HG02642 (cell line): ENCODE data around the gene APOBEC3C.
"Not testable (repeated sequence)": the region's sequence is repeated elsewhere in the genome, so short reads cannot be mapped to it uniquely, and the experiment has no call there.

Experiments
- ATAC-seq: cut with Tn5 transposase; IDR thresholded peaks from one replicate; pipeline ENCODE4 v1.9.1; 2021; ENCODE audit warnings: mild to moderate bottlenecking; ENCODE audit not compliant: unreplicated experiment, poor library complexity

Gene APOBEC3C

GRCh38 chr22:39013942-39014722 is at the start of gene APOBEC3C:
TSS of gene APOBEC3C (plus strand) at chr22:39014257. CDS start at chr22:39014363, 106 bp downstream.
- ATAC-seq: peak; percentile 86

- ATAC-seq: no peak
Measured at GRCh38 chr22:38964306-38964705, 49.8 kb upstream of the APOBEC3C start.

- no peak for ATAC-seq
Measured at GRCh38 chr22:38964989-38965388, 49.1 kb upstream of the APOBEC3C start.

- no peak for ATAC-seq
Measured at GRCh38 chr22:38965614-38966379, 48.3 kb upstream of the APOBEC3C start.

- no peak for ATAC-seq
Measured at GRCh38 chr22:38966380-38966702, 47.7 kb upstream of the APOBEC3C start.

- no peak for ATAC-seq
Measured at GRCh38 chr22:38966942-38967341, 47.1 kb upstream of the APOBEC3C start.

GRCh38 chr22:38967451-38968450 is 46.3 kb upstream of the APOBEC3C start:
- ATAC-seq: no peak

- no peak for ATAC-seq
Measured at GRCh38 chr22:38968801-38969200, 45.3 kb upstream of the APOBEC3C start.

- ATAC-seq: no peak
Measured at GRCh38 chr22:38970551-38970950, 43.5 kb upstream of the APOBEC3C start.

GRCh38 chr22:38971202-38971601 is 42.9 kb upstream of the APOBEC3C start:
- ATAC-seq: no peak

- no peak for ATAC-seq
Measured at GRCh38 chr22:38971791-38972190, 42.3 kb upstream of the APOBEC3C start.

GRCh38 chr22:38972558-38972957 is 41.5 kb upstream of the APOBEC3C start:
- ATAC-seq: no peak

GRCh38 chr22:38973289-38974169 is 40.5 kb upstream of the APOBEC3C start:
- no peak for ATAC-seq

- no peak for ATAC-seq
Measured at GRCh38 chr22:38974170-38974825, 39.8 kb upstream of the APOBEC3C start.

GRCh38 chr22:38974826-38975175 is 39.3 kb upstream of the APOBEC3C start:
- ATAC-seq: no peak

GRCh38 chr22:38977289-38977688 is 36.8 kb upstream of the APOBEC3C start:
- not testable (repeated sequence) for ATAC-seq

- ATAC-seq: not testable (repeated sequence)
Measured at GRCh38 chr22:38980587-38980986, 33.5 kb upstream of the APOBEC3C start.

- peak; percentile 5 for ATAC-seq
Measured at GRCh38 chr22:38981005-38981991, 32.8 kb upstream of the APOBEC3C start.
